ENCODE data around the gene PHACTR2. TPM values are rescaled to one million over a fixed set of nuclear protein-coding genes. Genes with fewer than 3 reads are reported as not detected.
A peak's percentile ranks its signal among the peaks of the same experiment; 100 is the strongest.

Gene PHACTR2
- total RNA-seq, 4 donors from 2014 or later: 95.0 to 127 (median 111) TPM

GRCh38 chr6:143739341-143739851 lies 61.6 kb downstream of the PHACTR2 start:
- WGBS, 2 donors: 90 to 91% methylated on average over 13 of the region's 13 CpGs
- no peak overlapping the region for H3K4me3 ChIP-seq (replicated peaks in 1 of 3)
- intact Hi-C loops (cut with DNase I): no loop called here
- H3K27ac ChIP-seq: no peak overlapping the region
- DNase-seq: no peak
- no peaks in the 10 kb centered on the region for H3K9me3 ChIP-seq
- H3K36me3 ChIP-seq: no peaks in the 10 kb centered on the region
- no peaks in the 10 kb centered on the region for H3K27me3 ChIP-seq
- peaks cover 38 to 47% of the 10 kb centered on the region in 2 donors for H3K4me1 ChIP-seq
- no peak for TF ChIP-seq CTCF (IDR thresholded peaks at IDR 0.05)
- no peak for TF ChIP-seq POLR2A (IDR thresholded peaks at IDR 0.05)

GRCh38 chr6:143740213-143740612 lies 62.4 kb downstream of the PHACTR2 start:
- Histone ChIP-seq H3K9me3 (no peaks in the 10 kb centered on the region), H3K4me1 (peaks cover 38 to 47% of the 10 kb centered on the region in 2 donors), H3K36me3 (no peaks in the 10 kb centered on the region), H3K4me3 (replicated peaks in 1 of 3) (no peak overlapping the region), H3K27me3 (no peaks in the 10 kb centered on the region), H3K27ac (no peak overlapping the region)
- TF ChIP-seq POLR2A (IDR thresholded peaks at IDR 0.05): no peak
- 96% methylated on average over 2 of the region's 2 CpGs for WGBS, 2 donors
- intact Hi-C loops (cut with DNase I): no loop called here
- no peak for DNase-seq

- Histone ChIP-seq H3K36me3 (no peaks in the 10 kb centered on the region), H3K4me1 (peaks cover 43 to 51% of the 10 kb centered on the region in 2 donors), H3K27me3 (no peaks in the 10 kb centered on the region), H3K9me3 (no peaks in the 10 kb centered on the region), H3K27ac (peak overlapping the region in 2 of 3 donors; percentile 89 to 97), H3K4me3 (replicated peaks in 1 of 3) (no peak overlapping the region)
- no peak for DNase-seq
- 88 to 89% methylated on average over 3 of the region's 3 CpGs for WGBS, 2 donors
- no peak for TF ChIP-seq CTCF (IDR thresholded peaks at IDR 0.05)
- no peak for TF ChIP-seq POLR2A (IDR thresholded peaks at IDR 0.05)
- intact Hi-C loops (cut with DNase I): no loop called here
Measured at GRCh38 chr6:143741480-143741879, 63.7 kb downstream of the PHACTR2 start.

- TF ChIP-seq POLR2A (IDR thresholded peaks at IDR 0.05): no peak
- no peak for TF ChIP-seq CTCF (IDR thresholded peaks at IDR 0.05)
- Histone ChIP-seq H3K4me3 (replicated peaks in 1 of 3) (no peak overlapping the region), H3K27ac (peak overlapping the region; percentile 85 to 97 (median 89)), H3K27me3 (no peaks in the 10 kb centered on the region), H3K4me1 (peaks cover 50 to 57% of the 10 kb centered on the region in 2 donors), H3K36me3 (no peaks in the 10 kb centered on the region), H3K9me3 (no peaks in the 10 kb centered on the region)
- intact Hi-C loops (cut with DNase I): no loop called here
- whole genome bisulfite sequencing, 2 donors: 92 to 93% methylated on average over 6 of the region's 6 CpGs
- no peak for DNase-seq
Measured at GRCh38 chr6:143742070-143742954, 64.5 kb downstream of the PHACTR2 start.

- intact Hi-C loops (cut with DNase I): no loop called here
- TF ChIP-seq POLR2A (IDR thresholded peaks at IDR 0.05) (no peak), CTCF (IDR thresholded peaks at IDR 0.05) (no peak)
Measured at GRCh38 chr6:143742955-143743255, 65.1 kb downstream of the PHACTR2 start.

More at GRCh38 chr6:143742955-143743255, 65.1 kb downstream of the PHACTR2 start:
- peaks cover 49 to 60% of the 10 kb centered on the region in 2 donors for H3K4me1 ChIP-seq
- H3K36me3 ChIP-seq: no peaks in the 10 kb centered on the region
- 56 to 64% methylated on average over 3 of the region's 3 CpGs for WGBS, 2 donors
- H3K4me3 ChIP-seq (replicated peaks in 1 of 3): no peak overlapping the region
- no peaks in the 10 kb centered on the region for H3K9me3 ChIP-seq
- peak overlapping the region; percentile 85 to 97 (median 89) for H3K27ac ChIP-seq
- no peaks in the 10 kb centered on the region for H3K27me3 ChIP-seq
- DNase-seq: no peak

Measured in thyroid gland (tissue), 4 donors.